ENCODE measurements around the gene RARRES2. TPM values are rescaled to one million over a fixed set of nuclear protein-coding genes. Genes with fewer than 3 reads are reported as not detected.

RARRES2 gene
- total and polyA plus RNA-seq, 2 of the 13 experiments (the other 11 are each of a cell fraction or from before 2014, with no cell fraction given): 134 to 172 TPM

GRCh38 chr7:150378115-150378852, 36.9 kb upstream of the RARRES2 start (continued):
- TF ChIP-seq, protein P1, sequence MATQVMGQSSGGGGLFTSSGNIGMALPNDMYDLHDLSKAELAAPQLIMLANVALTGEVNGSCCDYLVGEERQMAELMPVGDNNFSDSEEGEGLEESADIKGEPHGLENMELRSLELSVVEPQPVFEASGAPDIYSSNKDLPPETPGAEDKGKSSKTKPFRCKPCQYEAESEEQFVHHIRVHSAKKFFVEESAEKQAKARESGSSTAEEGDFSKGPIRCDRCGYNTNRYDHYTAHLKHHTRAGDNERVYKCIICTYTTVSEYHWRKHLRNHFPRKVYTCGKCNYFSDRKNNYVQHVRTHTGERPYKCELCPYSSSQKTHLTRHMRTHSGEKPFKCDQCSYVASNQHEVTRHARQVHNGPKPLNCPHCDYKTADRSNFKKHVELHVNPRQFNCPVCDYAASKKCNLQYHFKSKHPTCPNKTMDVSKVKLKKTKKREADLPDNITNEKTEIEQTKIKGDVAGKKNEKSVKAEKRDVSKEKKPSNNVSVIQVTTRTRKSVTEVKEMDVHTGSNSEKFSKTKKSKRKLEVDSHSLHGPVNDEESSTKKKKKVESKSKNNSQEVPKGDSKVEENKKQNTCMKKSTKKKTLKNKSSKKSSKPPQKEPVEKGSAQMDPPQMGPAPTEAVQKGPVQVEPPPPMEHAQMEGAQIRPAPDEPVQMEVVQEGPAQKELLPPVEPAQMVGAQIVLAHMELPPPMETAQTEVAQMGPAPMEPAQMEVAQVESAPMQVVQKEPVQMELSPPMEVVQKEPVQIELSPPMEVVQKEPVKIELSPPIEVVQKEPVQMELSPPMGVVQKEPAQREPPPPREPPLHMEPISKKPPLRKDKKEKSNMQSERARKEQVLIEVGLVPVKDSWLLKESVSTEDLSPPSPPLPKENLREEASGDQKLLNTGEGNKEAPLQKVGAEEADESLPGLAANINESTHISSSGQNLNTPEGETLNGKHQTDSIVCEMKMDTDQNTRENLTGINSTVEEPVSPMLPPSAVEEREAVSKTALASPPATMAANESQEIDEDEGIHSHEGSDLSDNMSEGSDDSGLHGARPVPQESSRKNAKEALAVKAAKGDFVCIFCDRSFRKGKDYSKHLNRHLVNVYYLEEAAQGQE (IDR thresholded peaks at IDR 0.05; ENCODE audit: borderline replicate concordance in 1 of 2, low read depth in 1 of 2, low read length in 2 of 2): no peak
- TF ChIP-seq ZNF160 (CRISPR knock-in tag; IDR thresholded peaks at IDR 0.05): peak; percentile 19; the same call in 1 of the 2 replicates
- TF ChIP-seq ZNF33A (CRISPR knock-in tag; IDR thresholded peaks at IDR 0.05; ENCODE audit: borderline replicate concordance): 0 out of 2 replicates have a peak, but pooled peaks have one; percentile 50
- TF ChIP-seq HDAC6 (IDR thresholded peaks at IDR 0.05; ENCODE audit: low read depth, low read length): no peak
- peak; percentile 70 for TF ChIP-seq SALL1 (CRISPR knock-in tag; IDR thresholded peaks at IDR 0.05)
- TF ChIP-seq SOX6 (IDR thresholded peaks at IDR 0.05): no peak
- TF ChIP-seq SOX6 (CRISPR knock-in tag; IDR thresholded peaks at IDR 0.05): peak; percentile 61
- TF ChIP-seq ZNF124 (CRISPR knock-in tag; IDR thresholded peaks at IDR 0.05): peak; percentile 19
- TF ChIP-seq, protein P2, sequence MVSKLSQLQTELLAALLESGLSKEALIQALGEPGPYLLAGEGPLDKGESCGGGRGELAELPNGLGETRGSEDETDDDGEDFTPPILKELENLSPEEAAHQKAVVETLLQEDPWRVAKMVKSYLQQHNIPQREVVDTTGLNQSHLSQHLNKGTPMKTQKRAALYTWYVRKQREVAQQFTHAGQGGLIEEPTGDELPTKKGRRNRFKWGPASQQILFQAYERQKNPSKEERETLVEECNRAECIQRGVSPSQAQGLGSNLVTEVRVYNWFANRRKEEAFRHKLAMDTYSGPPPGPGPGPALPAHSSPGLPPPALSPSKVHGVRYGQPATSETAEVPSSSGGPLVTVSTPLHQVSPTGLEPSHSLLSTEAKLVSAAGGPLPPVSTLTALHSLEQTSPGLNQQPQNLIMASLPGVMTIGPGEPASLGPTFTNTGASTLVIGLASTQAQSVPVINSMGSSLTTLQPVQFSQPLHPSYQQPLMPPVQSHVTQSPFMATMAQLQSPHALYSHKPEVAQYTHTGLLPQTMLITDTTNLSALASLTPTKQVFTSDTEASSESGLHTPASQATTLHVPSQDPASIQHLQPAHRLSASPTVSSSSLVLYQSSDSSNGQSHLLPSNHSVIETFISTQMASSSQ (IDR thresholded peaks at IDR 0.05; ENCODE audit: low read depth): peak; percentile 61; the same call in 1 of the 2 replicates
- TF ChIP-seq, protein P2 (CRISPR knock-in tag; IDR thresholded peaks at IDR 0.05; ENCODE audit: borderline replicate concordance): peak; percentile 34; the same call in 1 of the 2 replicates
- no peak for TF ChIP-seq NR2F6 (IDR thresholded peaks at IDR 0.05)
- peak; percentile 21; the same call in 1 of the 2 replicates for TF ChIP-seq NR2F6 (CRISPR knock-in tag; IDR thresholded peaks at IDR 0.05)
- peak; percentile 57 for TF ChIP-seq RARA (CRISPR knock-in tag; IDR thresholded peaks at IDR 0.05)
- 0 out of 2 replicates have a peak, but pooled peaks have one; percentile 61 for TF ChIP-seq PITX1 (CRISPR knock-in tag; IDR thresholded peaks at IDR 0.05)
- TF ChIP-seq HNRNPLL (IDR thresholded peaks at IDR 0.05; ENCODE audit: low read depth, low read length, poor library complexity, severe bottlenecking): no peak
- TF ChIP-seq ZNF572 (CRISPR knock-in tag; IDR thresholded peaks at IDR 0.05): 0 out of 2 replicates have a peak, but pooled peaks have one; percentile 13
- peak; percentile 7; the same call in 1 of the 2 replicates for TF ChIP-seq ZNF34 (CRISPR knock-in tag; IDR thresholded peaks at IDR 0.05; ENCODE audit: borderline replicate concordance)
- TF ChIP-seq JDP2 (CRISPR knock-in tag; IDR thresholded peaks at IDR 0.05; ENCODE audit: borderline replicate concordance): no peak
- TF ChIP-seq ZNF792 (CRISPR knock-in tag; IDR thresholded peaks at IDR 0.05): no peak; the same call in 1 of the 2 replicates
- peak; percentile 37 to 46; a peak in 3 of 4 replicates for TF ChIP-seq HMGXB4 (CRISPR knock-in tag; IDR thresholded peaks at IDR 0.05; ENCODE audit: borderline replicate concordance in 1 of 2, low read depth in 1 of 2)

Data from HepG2 (cell line).